Ishikawa (cell line): ENCODE results near the gene TBC1D16.

Experiments
- CEBPB ChIP-seq: IDR thresholded peaks from 2 replicates; pipeline ENCODE4 v1.6.1; 2012
- CREB1 ChIP-seq: IDR thresholded peaks from 2 replicates; pipeline ENCODE4 v1.6.1; 2012; ENCODE audit warnings: low read depth
- EGR1 ChIP-seq: IDR thresholded peaks from 2 replicates; pipeline ENCODE4 v1.6.1; 2012
- EP300 ChIP-seq: IDR thresholded peaks from 2 replicates; pipeline ENCODE4 v1.6.1; 2012; ENCODE audit warnings: borderline replicate concordance
- FOXM1 ChIP-seq: IDR thresholded peaks from 2 replicates; pipeline ENCODE4 v1.6.1; 2012; ENCODE audit warnings: low read depth, borderline replicate concordance
- NFIC ChIP-seq: IDR thresholded peaks from 2 replicates; pipeline ENCODE4 v1.6.1; 2012
- RAD21 ChIP-seq: IDR thresholded peaks from 2 replicates; pipeline ENCODE4 v1.6.1; 2012; ENCODE audit warnings: low read depth
- TAF1 ChIP-seq: IDR thresholded peaks from 2 replicates; pipeline ENCODE4 v1.6.1; 2012; ENCODE audit warnings: low read depth, mild to moderate bottlenecking
- TCF12 ChIP-seq: IDR thresholded peaks from 2 replicates; pipeline ENCODE4 v1.6.1; 2012; ENCODE audit warnings: low read depth
- TEAD4 ChIP-seq: IDR thresholded peaks from 2 replicates; pipeline ENCODE4 v1.6.1; 2012
- YY1 ChIP-seq: IDR thresholded peaks from 2 replicates; pipeline ENCODE4 v1.6.1; 2012; ENCODE audit warnings: low read depth
- ZBTB7A ChIP-seq: IDR thresholded peaks from 2 replicates; pipeline ENCODE4 v1.6.1; 2012; ENCODE audit warnings: low read depth
- TF ChIP-seq, protein P1 (sequence below): IDR thresholded peaks from 2 replicates; pipeline ENCODE4 v1.6.1; 2012
- TF ChIP-seq, protein P2 (sequence below): IDR thresholded peaks from 2 replicates; pipeline ENCODE4 v1.6.1; 2012; ENCODE audit warnings: low read depth, mild to moderate bottlenecking
- TF ChIP-seq, protein P3 (sequence below): IDR thresholded peaks from 2 replicates; pipeline ENCODE4 v1.6.1; 2012

Gene TBC1D16

DNA sequence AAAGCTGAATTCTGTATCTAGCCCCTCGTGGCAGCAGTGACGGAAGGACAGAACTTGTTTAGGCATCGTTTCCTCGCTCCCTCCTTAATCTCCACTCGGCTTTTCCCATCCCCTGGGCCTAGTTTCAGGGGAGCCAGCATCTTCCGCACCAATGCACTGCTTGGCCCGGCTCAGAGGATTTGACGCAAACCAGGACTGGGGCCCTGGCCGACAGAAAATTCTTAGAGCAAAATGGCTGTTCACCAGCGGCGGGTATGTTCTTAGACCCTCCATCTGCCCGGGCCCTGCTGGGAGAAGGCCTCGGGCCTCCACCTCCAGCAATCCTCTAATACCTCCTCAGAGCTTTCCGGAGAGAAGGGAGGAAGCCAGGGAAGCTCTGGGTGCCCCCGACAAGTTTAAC, 54.6 kb downstream of the TBC1D16 start:
- TF ChIP-seq, protein P1, sequence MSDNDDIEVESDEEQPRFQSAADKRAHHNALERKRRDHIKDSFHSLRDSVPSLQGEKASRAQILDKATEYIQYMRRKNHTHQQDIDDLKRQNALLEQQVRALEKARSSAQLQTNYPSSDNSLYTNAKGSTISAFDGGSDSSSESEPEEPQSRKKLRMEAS: no peak
- no peak for TF ChIP-seq ZBTB7A
- no peak for TF ChIP-seq EP300
- no peak for TF ChIP-seq CEBPB
- no peak for TF ChIP-seq TEAD4
- no peak for TF ChIP-seq TAF1
- TF ChIP-seq CREB1: no peak
- no peak for TF ChIP-seq TCF12
- TF ChIP-seq FOXM1: no peak
- TF ChIP-seq NFIC: no peak
- no peak for TF ChIP-seq EGR1
- TF ChIP-seq RAD21: no peak
- TF ChIP-seq YY1: no peak

DNA sequence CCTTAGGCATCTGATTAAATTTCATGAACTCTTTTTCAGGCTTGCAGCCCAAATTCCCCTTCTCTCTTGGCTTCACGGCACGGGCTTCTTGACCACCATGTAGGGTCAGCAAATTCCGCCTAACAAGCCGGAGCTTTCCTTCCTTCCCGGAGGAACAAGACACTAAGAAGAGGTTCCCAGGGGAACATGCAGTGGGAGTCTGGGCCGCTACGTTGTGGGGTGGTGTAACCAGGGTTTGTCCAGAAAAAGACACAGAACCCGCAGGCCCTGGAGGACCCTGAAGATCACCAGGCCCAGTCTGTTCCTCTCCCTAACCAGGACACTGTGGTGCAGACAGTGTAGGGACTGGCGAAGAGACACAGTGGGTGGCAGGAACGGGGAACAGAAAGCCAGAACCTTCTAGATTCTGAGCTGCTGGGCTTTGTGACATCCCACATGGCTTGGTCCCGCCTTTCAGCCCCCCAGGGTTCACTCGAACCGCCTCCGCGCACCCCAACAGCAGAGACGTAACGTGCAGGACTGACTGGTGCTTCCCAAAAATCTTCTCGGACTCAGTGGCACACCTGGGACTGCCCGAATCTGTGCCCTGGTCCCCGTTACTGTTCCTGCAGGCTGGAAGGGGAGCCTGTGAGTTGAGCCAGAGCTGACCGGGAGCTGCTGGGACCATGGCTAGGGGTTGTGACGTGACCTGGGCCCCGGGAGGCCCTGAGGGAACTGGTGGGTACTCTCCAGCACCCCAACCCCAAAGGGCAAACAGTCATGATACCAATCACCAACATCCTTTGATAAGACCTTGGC, 55.2 kb downstream of the TBC1D16 start:
- TF ChIP-seq FOXM1: no peak
- TF ChIP-seq, protein P2, sequence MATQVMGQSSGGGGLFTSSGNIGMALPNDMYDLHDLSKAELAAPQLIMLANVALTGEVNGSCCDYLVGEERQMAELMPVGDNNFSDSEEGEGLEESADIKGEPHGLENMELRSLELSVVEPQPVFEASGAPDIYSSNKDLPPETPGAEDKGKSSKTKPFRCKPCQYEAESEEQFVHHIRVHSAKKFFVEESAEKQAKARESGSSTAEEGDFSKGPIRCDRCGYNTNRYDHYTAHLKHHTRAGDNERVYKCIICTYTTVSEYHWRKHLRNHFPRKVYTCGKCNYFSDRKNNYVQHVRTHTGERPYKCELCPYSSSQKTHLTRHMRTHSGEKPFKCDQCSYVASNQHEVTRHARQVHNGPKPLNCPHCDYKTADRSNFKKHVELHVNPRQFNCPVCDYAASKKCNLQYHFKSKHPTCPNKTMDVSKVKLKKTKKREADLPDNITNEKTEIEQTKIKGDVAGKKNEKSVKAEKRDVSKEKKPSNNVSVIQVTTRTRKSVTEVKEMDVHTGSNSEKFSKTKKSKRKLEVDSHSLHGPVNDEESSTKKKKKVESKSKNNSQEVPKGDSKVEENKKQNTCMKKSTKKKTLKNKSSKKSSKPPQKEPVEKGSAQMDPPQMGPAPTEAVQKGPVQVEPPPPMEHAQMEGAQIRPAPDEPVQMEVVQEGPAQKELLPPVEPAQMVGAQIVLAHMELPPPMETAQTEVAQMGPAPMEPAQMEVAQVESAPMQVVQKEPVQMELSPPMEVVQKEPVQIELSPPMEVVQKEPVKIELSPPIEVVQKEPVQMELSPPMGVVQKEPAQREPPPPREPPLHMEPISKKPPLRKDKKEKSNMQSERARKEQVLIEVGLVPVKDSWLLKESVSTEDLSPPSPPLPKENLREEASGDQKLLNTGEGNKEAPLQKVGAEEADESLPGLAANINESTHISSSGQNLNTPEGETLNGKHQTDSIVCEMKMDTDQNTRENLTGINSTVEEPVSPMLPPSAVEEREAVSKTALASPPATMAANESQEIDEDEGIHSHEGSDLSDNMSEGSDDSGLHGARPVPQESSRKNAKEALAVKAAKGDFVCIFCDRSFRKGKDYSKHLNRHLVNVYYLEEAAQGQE: no peak
- no peak for TF ChIP-seq NFIC
- TF ChIP-seq YY1: no peak
- no peak for TF ChIP-seq CEBPB
- no peak for TF ChIP-seq TEAD4
- no peak for TF ChIP-seq EGR1

DNA sequence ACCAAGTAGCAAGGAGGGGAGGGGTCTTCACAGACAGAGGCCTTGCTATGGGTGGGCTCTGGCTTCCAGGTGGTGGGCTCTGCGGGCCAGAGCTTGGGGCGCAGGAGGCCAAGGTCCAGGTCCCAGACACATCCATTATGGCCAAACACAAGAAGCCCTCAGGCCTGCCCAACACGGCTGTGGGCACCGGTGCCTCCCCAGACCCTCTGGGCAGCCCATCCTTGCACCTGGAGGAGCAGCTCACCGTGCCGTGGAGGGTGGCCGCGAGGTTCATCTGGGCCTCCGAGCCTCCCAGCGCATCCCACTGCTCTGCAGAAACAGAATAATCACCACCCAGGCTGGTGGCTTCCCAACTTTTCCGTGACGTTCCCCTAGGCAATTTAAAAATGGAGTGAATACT, 55.9 kb downstream of the TBC1D16 start:
- TF ChIP-seq ZBTB7A (no peak), EP300 (no peak), TAF1 (no peak), EGR1 (no peak), RAD21 (no peak), CREB1 (no peak), TEAD4 (no peak), TCF12 (no peak), CEBPB (no peak)
- TF ChIP-seq, protein P1: no peak

DNA sequence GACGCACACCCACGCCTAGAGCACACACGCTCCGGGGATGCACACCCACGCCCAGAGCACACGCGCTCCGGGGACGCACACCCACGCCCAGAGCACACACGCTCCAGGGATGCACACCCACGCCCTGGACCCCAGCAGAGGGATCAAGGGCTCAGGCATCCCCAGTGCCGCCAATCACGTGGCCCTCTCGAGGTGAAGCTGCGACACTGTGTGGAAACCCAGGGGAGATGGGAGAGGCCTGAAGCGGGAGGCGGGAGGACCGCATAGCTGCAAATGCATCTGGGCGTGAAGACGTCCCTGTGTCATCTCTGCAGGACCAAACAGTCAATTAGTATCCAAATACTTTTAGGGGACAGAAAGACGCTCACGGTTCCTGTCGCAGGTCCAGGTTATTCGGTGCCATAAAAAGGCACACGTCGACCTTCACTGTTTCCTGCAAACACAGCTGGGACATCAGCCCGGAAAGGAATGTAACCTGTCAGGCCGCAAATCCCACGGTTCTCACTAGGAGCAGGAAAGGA, 56.4 kb downstream of the TBC1D16 start:
- TF ChIP-seq, protein P3, sequence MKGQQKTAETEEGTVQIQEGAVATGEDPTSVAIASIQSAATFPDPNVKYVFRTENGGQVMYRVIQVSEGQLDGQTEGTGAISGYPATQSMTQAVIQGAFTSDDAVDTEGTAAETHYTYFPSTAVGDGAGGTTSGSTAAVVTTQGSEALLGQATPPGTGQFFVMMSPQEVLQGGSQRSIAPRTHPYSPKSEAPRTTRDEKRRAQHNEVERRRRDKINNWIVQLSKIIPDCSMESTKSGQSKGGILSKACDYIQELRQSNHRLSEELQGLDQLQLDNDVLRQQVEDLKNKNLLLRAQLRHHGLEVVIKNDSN: no peak

DNA sequence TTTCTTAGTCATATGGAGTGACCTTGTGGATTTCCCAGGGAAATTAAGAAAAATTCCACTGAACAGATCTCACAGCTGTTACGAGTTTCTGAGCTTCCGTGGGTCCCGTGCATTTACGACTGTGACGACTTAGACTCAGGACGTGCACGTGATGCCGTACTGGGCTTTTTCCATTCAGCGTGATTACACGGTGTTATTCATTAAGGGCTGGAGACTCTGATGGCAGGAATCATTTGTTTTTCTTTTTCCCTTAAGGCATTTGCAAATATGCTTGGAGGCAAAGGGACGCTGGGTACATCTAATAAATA, 57.2 kb downstream of the TBC1D16 start:
- TF ChIP-seq CEBPB (no peak), TAF1 (no peak)

DNA sequence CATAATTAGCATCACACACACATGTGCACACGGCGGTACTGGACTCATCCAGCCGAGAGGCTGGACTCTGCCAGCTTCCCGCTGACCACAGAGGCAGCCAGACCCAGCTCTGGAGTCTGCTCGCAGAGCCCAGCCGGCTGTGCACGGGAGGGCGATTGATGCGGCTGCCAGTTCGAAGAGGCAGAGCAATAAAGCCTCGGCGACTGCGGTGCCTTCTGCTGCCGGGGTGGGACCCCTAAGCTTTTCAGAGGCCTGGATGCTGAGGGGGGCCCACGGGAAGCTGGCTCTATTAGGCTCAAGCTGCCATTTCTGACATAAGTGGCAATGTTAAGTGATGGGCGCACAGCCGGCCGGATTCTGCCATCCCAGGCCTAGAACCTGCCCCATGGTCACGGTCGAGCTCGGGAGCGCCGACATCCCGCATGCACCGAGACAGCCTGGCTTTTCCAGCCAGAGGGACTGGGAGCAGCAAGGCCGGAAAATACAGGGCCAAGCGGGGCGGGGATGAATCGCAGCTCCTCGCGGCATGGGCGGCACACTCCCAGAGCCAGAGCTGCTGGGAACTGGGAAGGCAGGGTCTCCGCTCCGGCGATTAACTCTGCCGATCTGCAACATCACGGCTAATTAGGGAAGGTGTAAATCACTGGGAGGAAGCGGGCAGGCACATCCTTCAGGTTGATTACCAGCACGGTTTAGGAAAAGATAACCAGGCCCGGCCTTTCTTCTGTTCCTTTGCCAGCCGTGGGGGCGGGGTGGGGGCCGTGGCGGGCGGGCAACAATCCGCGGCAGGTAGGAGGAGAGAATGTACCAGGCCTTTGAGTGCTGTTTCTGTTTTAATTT, 57.7 kb downstream of the TBC1D16 start:
- no peak for TF ChIP-seq CEBPB
- no peak for TF ChIP-seq TEAD4
- no peak for TF ChIP-seq TAF1
- no peak for TF ChIP-seq EGR1
- no peak for TF ChIP-seq TCF12
- TF ChIP-seq, protein P2: no peak
- TF ChIP-seq RAD21: no peak
- TF ChIP-seq, protein P3: no peak
- TF ChIP-seq ZBTB7A: no peak
- no peak for TF ChIP-seq NFIC
- TF ChIP-seq EP300: no peak
- TF ChIP-seq CREB1: no peak
- TF ChIP-seq, protein P1: no peak
- no peak for TF ChIP-seq YY1
- TF ChIP-seq FOXM1: no peak
